LNCAP (cell line): ENCODE results near the gene NCOA1.

Source experiments
- TF ChIP-seq, protein P1 (sequence below): fragments of 450-650 bp; IDR thresholded peaks from 2 replicates; pipeline ENCODE4 v1.5.1; 2017; ENCODE audit warnings: mild to moderate bottlenecking

The NCOA1 gene

DNA sequence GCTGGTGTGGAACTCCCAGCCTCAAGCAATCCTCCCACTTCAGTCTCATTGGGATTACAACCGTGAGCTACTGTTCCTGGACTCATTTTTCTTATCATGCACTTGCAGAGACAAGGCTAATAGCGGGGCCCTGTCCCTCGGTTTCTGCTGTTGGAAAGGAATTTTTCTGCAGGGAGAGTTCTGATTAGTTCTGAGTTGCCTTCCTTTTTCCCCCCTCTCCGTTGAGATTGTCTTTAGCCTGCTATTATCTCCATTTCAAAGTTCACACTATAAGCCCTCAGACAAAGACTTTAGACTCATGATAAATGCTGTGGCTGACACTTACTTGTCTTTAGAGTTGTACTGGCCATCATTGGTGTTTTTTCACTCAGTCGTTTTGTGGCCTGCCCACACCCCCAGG is 97.2 kb downstream of the NCOA1 start:
- TF ChIP-seq, protein P1, sequence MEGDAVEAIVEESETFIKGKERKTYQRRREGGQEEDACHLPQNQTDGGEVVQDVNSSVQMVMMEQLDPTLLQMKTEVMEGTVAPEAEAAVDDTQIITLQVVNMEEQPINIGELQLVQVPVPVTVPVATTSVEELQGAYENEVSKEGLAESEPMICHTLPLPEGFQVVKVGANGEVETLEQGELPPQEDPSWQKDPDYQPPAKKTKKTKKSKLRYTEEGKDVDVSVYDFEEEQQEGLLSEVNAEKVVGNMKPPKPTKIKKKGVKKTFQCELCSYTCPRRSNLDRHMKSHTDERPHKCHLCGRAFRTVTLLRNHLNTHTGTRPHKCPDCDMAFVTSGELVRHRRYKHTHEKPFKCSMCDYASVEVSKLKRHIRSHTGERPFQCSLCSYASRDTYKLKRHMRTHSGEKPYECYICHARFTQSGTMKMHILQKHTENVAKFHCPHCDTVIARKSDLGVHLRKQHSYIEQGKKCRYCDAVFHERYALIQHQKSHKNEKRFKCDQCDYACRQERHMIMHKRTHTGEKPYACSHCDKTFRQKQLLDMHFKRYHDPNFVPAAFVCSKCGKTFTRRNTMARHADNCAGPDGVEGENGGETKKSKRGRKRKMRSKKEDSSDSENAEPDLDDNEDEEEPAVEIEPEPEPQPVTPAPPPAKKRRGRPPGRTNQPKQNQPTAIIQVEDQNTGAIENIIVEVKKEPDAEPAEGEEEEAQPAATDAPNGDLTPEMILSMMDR = no peak

DNA sequence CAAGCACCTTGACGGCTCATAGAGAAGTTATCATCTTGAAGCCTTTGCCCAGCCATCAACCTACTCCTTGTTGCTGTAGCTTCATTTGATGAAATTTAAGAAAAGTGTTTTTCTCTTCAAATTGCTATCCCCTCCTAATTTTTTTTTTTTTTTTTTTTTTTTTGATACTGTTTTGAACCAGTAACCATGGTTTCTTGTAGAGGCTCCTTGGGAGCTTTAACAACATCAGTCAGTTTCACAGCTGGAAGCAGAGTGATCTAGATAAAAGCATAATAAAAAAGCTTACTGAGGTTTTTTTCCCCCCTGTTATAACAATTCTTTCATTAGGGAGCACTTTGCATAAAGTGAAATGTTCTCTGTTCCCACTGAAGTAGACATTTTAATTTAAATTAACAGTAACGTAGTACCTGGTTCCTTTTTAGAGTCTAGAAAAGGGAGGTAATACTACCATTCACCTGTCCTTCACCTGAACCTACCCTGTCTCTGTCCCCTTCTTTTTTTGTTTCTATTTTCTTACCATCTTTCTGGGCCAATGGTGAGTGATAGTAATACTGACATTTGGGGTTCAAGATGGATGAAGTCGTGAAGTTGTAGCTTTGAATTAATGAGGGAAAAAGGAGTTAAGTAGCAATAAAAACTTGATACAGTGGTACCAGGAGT is 101.5 kb downstream of the NCOA1 start:
- TF ChIP-seq, protein P1 = no peak

DNA sequence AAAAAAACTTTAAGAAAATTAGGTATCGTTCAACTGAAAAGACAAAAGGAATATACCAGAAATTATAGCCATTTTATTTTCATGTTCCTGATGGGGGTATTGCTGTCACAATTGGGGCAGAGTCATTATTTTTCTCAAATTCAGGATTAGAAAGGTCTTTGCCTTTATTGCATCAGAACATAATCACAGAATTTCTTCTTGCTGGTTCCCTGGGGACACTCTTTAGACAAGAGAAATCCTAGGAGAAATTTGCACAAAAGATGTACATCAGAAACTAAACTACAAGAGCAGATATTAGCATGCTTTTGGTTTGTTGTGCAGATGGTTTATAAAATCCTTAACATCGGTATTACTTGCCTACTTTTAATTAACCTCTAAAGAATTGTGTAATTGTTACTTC is 103.2 kb downstream of the NCOA1 start:
- TF ChIP-seq, protein P1 = no peak

DNA sequence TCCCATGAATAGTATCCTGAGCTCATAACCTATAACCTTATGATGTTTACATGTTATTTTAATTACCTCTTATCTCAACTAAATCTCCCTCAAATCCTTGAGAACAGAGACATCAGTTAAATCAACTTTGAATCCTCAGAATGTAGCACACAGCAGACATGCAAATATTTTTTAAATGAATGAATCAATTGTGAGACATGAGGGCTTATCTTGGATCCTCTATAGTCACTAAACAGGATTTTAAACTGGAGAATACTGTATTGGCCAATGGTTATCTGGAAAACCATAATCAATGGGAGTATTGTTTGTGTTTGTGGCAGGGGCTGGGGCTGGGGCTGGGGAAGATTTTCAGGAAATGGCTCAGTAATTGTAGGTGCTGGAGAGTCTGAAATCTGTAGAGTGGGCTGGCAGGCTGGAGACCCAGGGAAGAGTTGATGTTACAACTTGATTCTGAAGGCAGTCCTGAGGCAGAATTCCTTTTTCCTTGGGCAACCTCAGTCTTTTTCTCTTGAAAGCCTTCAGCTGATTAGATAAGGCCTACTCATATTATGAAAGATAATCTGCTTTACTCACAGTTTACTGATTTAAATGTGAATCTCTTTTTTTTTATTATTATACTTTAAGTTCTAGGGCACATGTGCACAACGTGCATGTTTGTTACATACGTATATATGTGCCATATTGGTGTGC is 106.3 kb downstream of the NCOA1 start:
- TF ChIP-seq, protein P1 = no peak

DNA sequence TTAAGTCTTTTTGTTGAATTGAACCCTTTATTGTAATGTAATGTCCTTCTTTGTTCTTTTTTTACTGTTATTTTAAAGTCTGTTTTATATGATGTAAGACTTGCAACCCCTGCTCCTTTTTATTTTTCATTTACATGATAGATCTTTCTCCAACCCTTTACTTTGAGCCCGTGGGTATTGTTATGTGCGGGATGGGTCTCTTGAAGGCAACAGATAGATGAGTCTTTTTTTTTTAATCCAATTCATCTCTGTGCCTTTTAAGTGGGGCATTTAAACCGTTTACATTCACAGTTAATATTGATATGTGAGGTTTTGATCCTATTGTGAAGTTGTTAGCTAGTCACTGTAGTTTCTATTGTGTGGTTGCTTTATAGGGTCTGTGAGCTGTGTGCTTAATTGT is 120.6 kb downstream of the NCOA1 start:
- TF ChIP-seq, protein P1 = no peak

DNA sequence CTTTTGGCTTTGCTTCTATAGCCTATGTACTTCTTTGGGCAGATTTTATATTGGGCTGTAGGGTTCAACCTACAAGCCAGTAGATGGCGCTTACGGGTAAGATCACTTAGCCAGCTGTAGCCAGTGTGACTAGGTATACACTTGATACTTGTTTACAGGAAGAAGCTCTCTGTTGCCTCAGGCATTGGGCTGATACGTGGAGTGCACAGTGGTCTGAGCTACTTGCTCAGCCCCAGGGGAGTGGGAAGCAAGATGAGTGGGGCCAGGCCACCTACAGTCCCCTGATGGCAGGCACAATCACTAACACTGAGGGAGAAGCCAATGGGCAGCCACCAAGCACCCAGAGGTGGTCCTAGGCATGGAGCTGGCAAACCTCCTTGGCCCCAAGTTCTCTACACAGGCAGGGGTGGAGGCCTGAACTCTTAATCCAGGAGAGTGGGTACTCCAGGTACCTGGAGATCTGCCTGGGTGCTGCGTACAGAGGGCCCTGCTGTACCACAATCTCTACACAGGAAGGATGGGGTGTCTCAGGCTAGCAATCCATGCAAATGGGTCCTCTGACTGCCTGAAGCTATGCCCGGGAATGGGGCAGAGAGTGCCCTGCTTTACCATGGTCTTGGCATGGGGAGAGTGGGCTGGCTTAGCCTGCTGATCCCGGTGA is 122.2 kb downstream of the NCOA1 start:
- TF ChIP-seq, protein P1 = peak; percentile 27; the same call in 1 of the 2 replicates

DNA sequence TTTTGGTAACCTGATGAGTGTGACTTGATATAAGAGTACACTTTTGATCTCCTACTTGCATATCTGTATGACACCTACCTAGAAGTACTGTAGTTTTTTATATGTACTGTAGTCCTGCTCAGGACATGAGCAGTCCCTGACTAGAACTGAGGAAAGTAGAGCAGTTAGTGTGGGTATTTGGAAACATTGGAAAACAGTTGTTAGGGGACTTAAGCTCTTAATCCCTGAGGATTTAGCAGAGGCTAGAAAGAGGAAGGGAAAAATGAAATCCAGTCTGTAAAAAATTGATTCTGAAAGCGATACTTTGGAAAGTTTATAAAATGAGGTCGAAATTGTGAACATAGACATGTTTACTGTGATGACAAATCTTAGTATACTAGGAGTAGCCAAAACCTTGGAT is 125.6 kb downstream of the NCOA1 start:
- TF ChIP-seq, protein P1 = no peak
